NCI-H524 treated with DMSO at 0.1 percent for 48 hours (cell line): ENCODE results near the gene OR51A7.
A peak's percentile ranks its signal among the peaks of the same experiment; 100 is the strongest.
"Not testable (repeated sequence)": the region's sequence is repeated elsewhere in the genome, so short reads cannot be mapped to it uniquely, and the experiment has no call there.

Source experiments
- DNase-seq: peaks from one replicate; lab custom pipeline; 2025; lab: John Stamatoyannopoulos, UW

OR51A7 gene

DNA sequence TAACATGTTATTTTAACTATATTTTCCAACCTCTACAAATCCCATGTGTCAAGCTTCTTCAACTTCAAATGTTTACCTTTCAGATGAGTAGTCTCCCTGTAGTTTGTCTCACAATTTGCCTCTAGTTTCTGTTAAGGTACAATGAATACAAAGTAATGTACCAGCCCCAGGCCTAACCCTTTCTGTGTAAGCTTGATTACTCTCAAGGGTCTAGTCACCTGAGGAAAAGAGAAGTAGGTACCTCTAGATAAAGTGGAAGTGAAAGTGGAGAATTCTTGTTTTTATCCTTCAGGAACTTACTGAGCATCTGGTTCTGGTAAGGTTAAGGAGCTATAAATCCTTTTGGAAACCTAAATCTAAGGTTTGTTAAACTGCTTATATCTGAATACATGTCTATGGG is at the start of gene OR51A7:
TSS of gene OR51A7 (plus strand) at position 300 of the 400 bp plus-strand sequence. CDS start 3,587 bp downstream, outside the sequence.
- DNase-seq, result no peak

DNA sequence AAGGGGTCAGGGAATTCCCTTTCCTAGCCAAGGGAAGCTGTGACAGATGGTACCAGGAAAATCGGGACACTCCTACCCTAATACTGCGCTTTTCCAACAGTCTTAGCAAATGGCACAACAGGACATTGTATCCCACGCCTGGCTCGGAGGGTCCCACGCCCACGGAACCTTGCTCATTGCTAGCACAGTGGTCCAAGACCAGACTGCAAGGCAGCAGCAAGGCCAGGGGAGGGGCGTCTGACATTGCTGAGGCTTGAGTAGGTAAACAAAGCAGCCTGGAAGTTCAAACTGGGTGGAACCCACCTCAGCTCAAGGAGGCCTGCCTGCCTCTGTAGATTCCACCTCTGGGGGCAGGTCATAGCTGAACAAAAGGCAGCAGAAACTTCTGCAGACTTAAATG is 49.3 kb upstream of the OR51A7 start:
- not testable (repeated sequence) for DNase-seq

GRCh38 chr11:4862447-4863236 is 40.9 kb upstream of the OR51A7 start:
- DNase-seq, result no peak

DNA sequence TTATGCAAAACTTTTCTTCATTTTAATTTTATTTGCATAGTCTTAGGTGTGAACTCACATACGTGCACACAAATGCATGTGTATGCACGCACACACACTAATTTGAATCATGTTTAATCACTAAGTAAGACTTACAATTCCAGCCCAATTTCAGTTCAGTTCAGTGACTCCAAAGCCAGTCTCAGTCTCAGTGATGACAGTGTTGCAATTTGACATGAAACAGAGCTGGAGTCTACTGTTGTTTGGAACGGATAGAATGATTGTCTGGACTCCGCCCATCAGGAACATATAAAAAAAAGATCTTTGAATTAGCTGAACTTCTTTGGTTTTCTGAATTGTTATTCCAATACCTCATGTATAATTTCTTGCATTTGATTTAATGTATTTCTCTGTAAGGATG is 39.7 kb upstream of the OR51A7 start:
- DNase-seq, result no peak

DNA sequence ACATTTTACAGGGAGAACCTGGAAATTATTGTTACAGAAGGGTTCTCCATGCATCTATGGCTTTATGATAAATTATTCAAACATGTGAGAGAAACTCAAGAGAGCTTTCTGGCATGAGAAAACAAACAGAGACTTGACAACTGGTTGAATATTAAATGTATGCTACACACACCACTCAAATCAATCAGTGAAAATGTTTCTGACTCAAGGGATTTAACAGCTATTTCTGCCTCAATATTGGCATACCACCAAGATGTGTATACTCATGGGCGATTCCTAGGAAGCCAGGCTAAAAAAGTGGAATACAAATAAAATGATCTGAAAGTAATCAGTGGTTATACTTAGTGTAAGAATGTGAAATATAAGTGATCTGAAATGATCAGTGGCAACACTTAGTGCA is 37.7 kb upstream of the OR51A7 start:
- DNase-seq, result no peak

DNA sequence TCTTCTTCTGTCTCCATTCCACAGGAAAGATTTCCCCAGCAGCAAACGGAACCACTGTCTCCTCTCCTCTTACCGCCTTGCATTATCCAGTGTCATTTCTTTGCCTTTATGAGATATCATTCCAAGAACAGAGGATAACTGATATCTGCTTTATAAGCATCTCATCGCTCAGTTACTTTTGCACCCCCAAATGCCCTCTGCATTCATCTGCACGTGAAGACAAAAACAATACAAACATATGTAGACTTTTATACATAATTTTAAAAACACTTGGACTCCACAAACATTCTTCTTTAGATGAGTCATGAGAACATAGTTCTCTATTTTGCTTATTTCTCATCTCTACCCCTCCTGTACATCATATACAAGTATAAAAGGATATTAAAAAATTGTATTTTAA is 22.4 kb upstream of the OR51A7 start:
- no peak for DNase-seq

GRCh38 chr11:4881860-4882500 is 21.6 kb upstream of the OR51A7 start, which contains the start of gene OR51T1:
Gene OR51T1, plus strand, starts transcription at chr11:4881900. Its CDS starts 0 bp downstream, at chr11:4881900.
- no peak for DNase-seq

- peak; percentile 58 for DNase-seq
Measured at GRCh38 chr11:4882543-4882942, 21.0 kb upstream of the OR51A7 start.

DNA sequence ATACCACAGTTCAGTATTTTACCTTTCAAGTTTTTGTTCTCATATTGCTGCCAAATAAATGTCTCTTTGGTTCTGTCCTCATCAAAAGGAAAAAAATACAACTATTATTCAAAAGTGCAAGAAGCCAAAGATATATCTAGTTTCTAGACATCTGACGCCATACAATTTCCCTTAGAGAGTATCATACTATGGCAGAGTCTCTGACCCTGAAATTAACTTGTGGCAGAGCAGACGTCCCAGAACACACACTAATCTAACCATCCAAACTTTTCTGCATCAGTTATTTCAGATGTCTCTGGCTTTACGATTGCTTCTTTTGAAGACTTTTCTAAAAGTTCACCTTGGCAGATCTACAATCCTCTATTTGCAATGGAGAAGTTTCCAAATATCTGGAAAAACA is 19.2 kb upstream of the OR51A7 start:
- DNase-seq, result no peak

GRCh38 chr11:4886186-4886585 is 17.4 kb upstream of the OR51A7 start:
- no peak for DNase-seq

GRCh38 chr11:4887591-4887990 is 16.0 kb upstream of the OR51A7 start:
- no peak for DNase-seq

DNA sequence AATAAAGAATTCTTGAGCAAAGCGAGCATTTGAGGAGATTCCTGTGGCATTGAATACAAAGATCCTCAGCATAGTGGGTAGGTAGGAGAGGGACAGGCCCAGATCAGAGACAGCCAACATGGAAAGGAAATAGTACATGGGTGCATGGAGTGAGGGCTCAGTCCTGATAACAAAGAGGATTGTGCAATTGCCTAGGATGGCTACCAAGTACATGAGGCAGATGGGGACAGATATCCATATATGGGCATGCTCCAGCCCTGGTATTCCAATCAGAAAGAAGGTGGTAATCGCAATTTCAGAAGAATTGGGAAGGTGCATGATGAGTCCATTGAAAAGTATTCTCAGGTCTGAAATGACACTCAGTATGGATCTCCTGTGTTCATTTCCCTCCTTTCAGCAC is 13.3 kb upstream of the OR51A7 start:
- DNase-seq, result no peak

- DNase-seq, result no peak
Measured at GRCh38 chr11:4891996-4892640, 11.5 kb upstream of the OR51A7 start.

DNA sequence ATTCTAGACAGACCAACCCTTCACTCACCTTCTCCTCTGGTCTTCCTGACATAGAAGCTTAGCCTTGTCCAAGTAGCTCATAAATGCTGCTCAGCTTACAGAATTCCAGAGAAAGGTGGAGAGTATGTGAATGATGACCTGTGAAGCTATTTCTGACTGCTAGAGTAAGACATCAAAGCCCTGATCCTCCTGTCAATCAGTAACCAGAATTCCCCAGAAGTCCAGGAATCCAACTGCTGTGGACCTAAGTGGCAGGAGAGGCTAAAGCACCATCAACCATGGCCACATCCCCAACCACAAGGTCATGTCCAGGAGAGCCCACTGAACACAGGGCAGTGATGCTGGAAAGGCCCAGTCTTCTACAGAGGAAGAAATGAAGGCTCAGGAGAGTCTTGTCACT is 13.0 kb downstream of the OR51A7 start:
- no peak for DNase-seq

GRCh38 chr11:4919250-4919649 is 15.7 kb downstream of the OR51A7 start, which contains the start of gene OR51G2:
Gene OR51G2, minus strand, starts transcription at chr11:4919350. Its CDS starts 3,687 bp downstream, at chr11:4915663.
- DNase-seq, result no peak

GRCh38 chr11:4921796-4922195 is 18.2 kb downstream of the OR51A7 start:
- DNase-seq, result no peak

GRCh38 chr11:4922304-4922703 is 18.7 kb downstream of the OR51A7 start:
- DNase-seq, result no peak

DNA sequence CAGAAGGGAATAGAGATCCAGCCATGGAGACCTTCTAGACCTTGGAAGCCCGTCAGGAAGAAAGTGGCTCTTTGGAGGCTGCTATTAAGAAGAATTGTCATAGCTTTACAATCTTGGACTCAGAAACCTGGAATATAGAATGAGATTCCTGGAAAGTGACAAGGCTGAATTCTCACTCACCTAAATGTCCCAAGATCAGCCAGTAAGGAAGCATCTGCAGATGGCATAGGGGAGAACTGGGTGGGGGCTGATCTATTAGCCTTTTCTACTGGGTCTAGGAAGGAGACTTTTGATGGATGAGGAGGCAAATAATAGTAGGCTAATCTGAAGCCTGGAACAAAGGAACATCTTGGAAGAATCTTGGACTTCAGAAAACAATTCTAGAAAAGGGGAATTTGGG is 20.7 kb downstream of the OR51A7 start, which contains the start of gene OR51G1:
TSS of gene OR51G1 (minus strand) at position 101 of the 400 bp plus-strand sequence. CDS start at position 101, 0 bp downstream.
- no peak for DNase-seq

DNA sequence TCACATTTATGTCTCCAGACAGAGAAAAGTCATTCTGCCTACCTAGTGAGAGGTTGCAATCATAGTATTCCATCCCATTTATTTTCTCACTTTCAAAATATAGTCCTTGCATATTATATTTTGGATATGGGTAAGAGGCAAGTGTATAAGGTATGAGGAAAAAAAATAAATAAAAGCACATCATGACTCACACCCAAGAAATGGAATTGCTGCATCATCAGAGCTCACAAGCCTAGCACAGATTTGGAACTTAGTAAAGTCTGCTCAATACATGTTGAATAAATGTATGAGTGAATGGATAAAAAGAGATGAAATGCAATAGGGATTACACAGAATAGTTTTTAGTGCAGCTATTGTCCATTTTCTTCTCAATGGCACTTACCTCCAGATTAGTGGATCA is 23.0 kb downstream of the OR51A7 start:
- no peak for DNase-seq

- no peak for DNase-seq
Measured at GRCh38 chr11:4932751-4933150, 29.2 kb downstream of the OR51A7 start.

- no peak for DNase-seq
Measured at GRCh38 chr11:4936745-4937144, 33.2 kb downstream of the OR51A7 start.

GRCh38 chr11:4947505-4947904 is 43.9 kb downstream of the OR51A7 start, which contains the start of gene OR51A4:
Gene OR51A4, minus strand, starts transcription at chr11:4947605. Its CDS starts 505 bp downstream, at chr11:4947100.
- DNase-seq, result no peak

DNA sequence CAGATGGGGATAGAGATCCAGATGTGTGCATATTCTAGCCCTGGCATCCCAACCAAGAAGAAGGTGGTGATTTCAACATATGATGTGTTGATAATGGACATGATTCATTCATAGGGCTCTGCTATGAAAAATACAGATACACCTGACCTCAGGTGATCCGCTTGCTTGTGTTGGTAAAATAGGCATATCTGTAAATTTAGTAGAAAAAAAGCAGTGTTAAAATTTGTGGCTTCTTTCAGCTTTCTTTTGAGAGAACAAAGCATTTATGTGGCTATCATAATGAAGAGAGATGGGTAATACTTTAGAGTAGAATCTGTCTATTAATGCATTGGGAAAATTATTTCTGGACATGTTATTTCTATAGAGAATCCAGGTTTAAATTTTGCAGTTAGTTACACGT is 52.0 kb downstream of the OR51A7 start, which contains the start of gene OR51A2:
TSS of gene OR51A2 (minus strand) at position 101 of the 400 bp plus-strand sequence. CDS start at position 101, 0 bp downstream.
- not testable (repeated sequence) for DNase-seq
